Sigmoid colon (tissue), 4 donors: ENCODE data around the gene ATF6.

Experiments
- EP300 ChIP-seq, 4 donors: sonication (generic); formaldehyde crosslinking; IDR thresholded peaks; one replicate each; pipeline ENCODE4 v1.6.1; 2017; ENCODE audit warnings: antibody characterized with exemption in 4 of 4
- POLR2A ChIP-seq, 2 donors: fragments of 450-650 bp; IDR thresholded peaks; one replicate each; pipeline ENCODE4 v1.6.1; 2016; ENCODE audit warnings: antibody characterized with exemption in 2 of 2, mild to moderate bottlenecking in 2 of 2, moderate library complexity in 2 of 2
- TF ChIP-seq, protein P1 (sequence below), 4 experiments: fragments of 450-650 bp in 3 of 4; fragments of 200-600 bp in 1 of 4; IDR thresholded peaks; one replicate each; pipeline ENCODE4 v1.5.1; 2016 to 2019; ENCODE audit warnings: antibody characterized with exemption in 4 of 4, mild to moderate bottlenecking in 3 of 4, moderate library complexity in 2 of 4

DNA sequence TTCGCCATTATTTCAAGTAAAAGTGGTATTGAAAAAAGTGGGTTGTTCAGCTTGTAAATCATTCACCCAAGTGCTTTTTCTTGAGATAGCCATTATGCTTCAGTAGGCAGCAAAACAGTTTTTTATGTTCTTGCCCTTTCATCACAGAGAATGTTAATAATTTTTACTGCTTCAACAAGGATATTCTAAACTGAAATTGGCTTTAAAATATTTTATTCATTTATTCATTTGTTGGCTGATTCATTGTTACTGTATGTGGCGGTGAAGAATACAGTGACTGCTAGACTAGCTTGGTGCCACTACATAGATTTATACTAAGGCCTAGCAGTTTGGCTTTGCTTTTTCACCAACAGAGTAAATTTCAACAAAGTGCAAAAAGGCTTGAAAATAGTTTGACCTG, 136.1 kb downstream of the ATF6 start:
- TF ChIP-seq, protein P1, sequence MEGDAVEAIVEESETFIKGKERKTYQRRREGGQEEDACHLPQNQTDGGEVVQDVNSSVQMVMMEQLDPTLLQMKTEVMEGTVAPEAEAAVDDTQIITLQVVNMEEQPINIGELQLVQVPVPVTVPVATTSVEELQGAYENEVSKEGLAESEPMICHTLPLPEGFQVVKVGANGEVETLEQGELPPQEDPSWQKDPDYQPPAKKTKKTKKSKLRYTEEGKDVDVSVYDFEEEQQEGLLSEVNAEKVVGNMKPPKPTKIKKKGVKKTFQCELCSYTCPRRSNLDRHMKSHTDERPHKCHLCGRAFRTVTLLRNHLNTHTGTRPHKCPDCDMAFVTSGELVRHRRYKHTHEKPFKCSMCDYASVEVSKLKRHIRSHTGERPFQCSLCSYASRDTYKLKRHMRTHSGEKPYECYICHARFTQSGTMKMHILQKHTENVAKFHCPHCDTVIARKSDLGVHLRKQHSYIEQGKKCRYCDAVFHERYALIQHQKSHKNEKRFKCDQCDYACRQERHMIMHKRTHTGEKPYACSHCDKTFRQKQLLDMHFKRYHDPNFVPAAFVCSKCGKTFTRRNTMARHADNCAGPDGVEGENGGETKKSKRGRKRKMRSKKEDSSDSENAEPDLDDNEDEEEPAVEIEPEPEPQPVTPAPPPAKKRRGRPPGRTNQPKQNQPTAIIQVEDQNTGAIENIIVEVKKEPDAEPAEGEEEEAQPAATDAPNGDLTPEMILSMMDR (IDR thresholded peaks at IDR 0.05), result no peak
- TF ChIP-seq EP300 (IDR thresholded peaks at IDR 0.05) (no peak), POLR2A (IDR thresholded peaks at IDR 0.05) (no peak)
